ENCODE data around the gene DGLUCY. TPM values are rescaled to one million over a fixed set of nuclear protein-coding genes. Genes with fewer than 3 reads are reported as not detected.

The DGLUCY gene
- total RNA-seq, 1 donor from 2014 or later: 20.0 TPM

GRCh38 chr14:91229005-91229382 lies 115.1 kb downstream of the DGLUCY start:
- Histone ChIP-seq H2AFZ (ENCODE audit: low read depth, low read length) (no peak overlapping the region), H4K20me1 (ENCODE audit: insufficient read depth, low read length) (no peaks in the 10 kb centered on the region), H3K9ac (ENCODE audit: low read length) (no peak overlapping the region), H3K27me3 (ENCODE audit: insufficient read depth, low read length) (no peaks in the 10 kb centered on the region), H3K4me2 (ENCODE audit: low read length) (peak overlapping the region; percentile 62), H3K4me1 (ENCODE audit: insufficient read depth, low read length) (peaks cover 30% of the 10 kb centered on the region), H3K9me3 (ENCODE audit: insufficient read depth, low read depth, low read length) (no peaks in the 10 kb centered on the region), H3K4me3 (ENCODE audit: insufficient read depth, low read depth, low read length) (no peak overlapping the region), H3K27ac (ENCODE audit: low read depth, low read length) (peak overlapping the region; percentile 8), H3K79me2 (ENCODE audit: insufficient read depth, low read length) (no peaks in the 10 kb centered on the region), H3K36me3 (ENCODE audit: insufficient read depth, low read length) (no peaks in the 10 kb centered on the region)
- H3K4me1 Mint-ChIP-seq (ENCODE audit: low read depth, unreplicated experiment): peaks cover 30% of the 10 kb centered on the region
- FAIRE-seq (peak; percentile 70), DNase-seq (ENCODE audit: low read depth) (no peak)
- H3K27ac Mint-ChIP-seq (ENCODE audit: unreplicated experiment): peak overlapping the region; percentile 11
- H3K4me3 Mint-ChIP-seq (ENCODE audit: unreplicated experiment): no peak overlapping the region
- TF ChIP-seq CTCF (IDR thresholded peaks at IDR 0.05; ENCODE audit: insufficient read depth, low read depth, low read length) (no peak), EZH2 (IDR thresholded peaks at IDR 0.05; ENCODE audit: insufficient read depth, low read length) (no peak)
- peaks cover 8% of the 10 kb centered on the region for H3K36me3 Mint-ChIP-seq (ENCODE audit: low read depth, unreplicated experiment)
- H3K9me3 Mint-ChIP-seq (ENCODE audit: unreplicated experiment): peaks cover 6% of the 10 kb centered on the region
- peaks cover 3% of the 10 kb centered on the region for H3K27me3 Mint-ChIP-seq (ENCODE audit: low read depth, unreplicated experiment)

GRCh38 chr14:91229743-91230200 lies 115.9 kb downstream of the DGLUCY start:
- Histone ChIP-seq H4K20me1 (ENCODE audit: insufficient read depth, low read length) (no peaks in the 10 kb centered on the region), H3K9ac (ENCODE audit: low read length) (no peak overlapping the region), H3K4me3 (ENCODE audit: insufficient read depth, low read depth, low read length) (no peak overlapping the region), H3K27me3 (ENCODE audit: insufficient read depth, low read length) (no peaks in the 10 kb centered on the region), H3K9me3 (ENCODE audit: insufficient read depth, low read depth, low read length) (no peaks in the 10 kb centered on the region), H3K4me1 (ENCODE audit: insufficient read depth, low read length) (peaks cover 30% of the 10 kb centered on the region), H3K27ac (ENCODE audit: low read depth, low read length) (peak overlapping the region; percentile 50), H2AFZ (ENCODE audit: low read depth, low read length) (peak overlapping the region; percentile 1), H3K36me3 (ENCODE audit: insufficient read depth, low read length) (no peaks in the 10 kb centered on the region), H3K4me2 (ENCODE audit: low read length) (peak overlapping the region; percentile 62), H3K79me2 (ENCODE audit: insufficient read depth, low read length) (no peaks in the 10 kb centered on the region)
- H3K4me1 Mint-ChIP-seq (ENCODE audit: low read depth, unreplicated experiment): peaks cover 30% of the 10 kb centered on the region
- H3K27ac Mint-ChIP-seq (ENCODE audit: unreplicated experiment): peak overlapping the region; percentile 45
- DNase-seq (ENCODE audit: low read depth): peak; percentile 93
- peaks cover 3% of the 10 kb centered on the region for H3K27me3 Mint-ChIP-seq (ENCODE audit: low read depth, unreplicated experiment)
- peaks cover 10% of the 10 kb centered on the region for H3K36me3 Mint-ChIP-seq (ENCODE audit: low read depth, unreplicated experiment)
- FAIRE-seq: no peak
- TF ChIP-seq EZH2 (IDR thresholded peaks at IDR 0.05; ENCODE audit: insufficient read depth, low read length): no peak
- no peak for TF ChIP-seq CTCF (IDR thresholded peaks at IDR 0.05; ENCODE audit: insufficient read depth, low read depth, low read length)
- H3K9me3 Mint-ChIP-seq (ENCODE audit: unreplicated experiment): peaks cover 6% of the 10 kb centered on the region
- no peak overlapping the region for H3K4me3 Mint-ChIP-seq (ENCODE audit: unreplicated experiment)

- no peak overlapping the region for H3K4me3 Mint-ChIP-seq (ENCODE audit: unreplicated experiment)
- H2AFZ ChIP-seq (ENCODE audit: low read depth, low read length): peak overlapping the region; percentile 40
- H4K20me1 ChIP-seq (ENCODE audit: insufficient read depth, low read length): no peaks in the 10 kb centered on the region
- no peak overlapping the region for H3K9ac ChIP-seq (ENCODE audit: low read length)
- DNase-seq (ENCODE audit: low read depth) (peak; percentile 38), FAIRE-seq (peak; percentile 75)
- peaks cover 23% of the 10 kb centered on the region for H3K4me1 Mint-ChIP-seq (ENCODE audit: low read depth, unreplicated experiment)
- peaks cover 30% of the 10 kb centered on the region for H3K4me1 ChIP-seq (ENCODE audit: insufficient read depth, low read length)
- TF ChIP-seq CTCF (IDR thresholded peaks at IDR 0.05; ENCODE audit: insufficient read depth, low read depth, low read length): no peak
- no peak for TF ChIP-seq EZH2 (IDR thresholded peaks at IDR 0.05; ENCODE audit: insufficient read depth, low read length)
- no peaks in the 10 kb centered on the region for H3K79me2 ChIP-seq (ENCODE audit: insufficient read depth, low read length)
- peak overlapping the region; percentile 37 for H3K4me3 ChIP-seq (ENCODE audit: insufficient read depth, low read depth, low read length)
- peak overlapping the region; percentile 62 for H3K4me2 ChIP-seq (ENCODE audit: low read length)
- peak overlapping the region; percentile 50 for H3K27ac ChIP-seq (ENCODE audit: low read depth, low read length)
- H3K36me3 ChIP-seq (ENCODE audit: insufficient read depth, low read length): no peaks in the 10 kb centered on the region
- no peaks in the 10 kb centered on the region for H3K9me3 ChIP-seq (ENCODE audit: insufficient read depth, low read depth, low read length)
- H3K27me3 ChIP-seq (ENCODE audit: insufficient read depth, low read length): no peaks in the 10 kb centered on the region
- peak overlapping the region; percentile 6 for H3K27ac Mint-ChIP-seq (ENCODE audit: unreplicated experiment)
- peaks cover 6% of the 10 kb centered on the region for H3K9me3 Mint-ChIP-seq (ENCODE audit: unreplicated experiment)
- peaks cover 3% of the 10 kb centered on the region for H3K27me3 Mint-ChIP-seq (ENCODE audit: low read depth, unreplicated experiment)
- H3K36me3 Mint-ChIP-seq (ENCODE audit: low read depth, unreplicated experiment): peaks cover 6% of the 10 kb centered on the region
These were observed 116.6 kb downstream of the DGLUCY start for GRCh38 chr14:91230397-91231035.
